Subcutaneous adipose tissue (tissue), 4 donors: ENCODE data around the gene FXYD4. TPM values are rescaled to one million over a fixed set of nuclear protein-coding genes. Genes with fewer than 3 reads are reported as not detected.

Source experiments
- total RNA-seq, 4 donors: library from RNA; depleted of rRNA; stranded (reverse); fragments of >200 nt; gene quantifications; one replicate each; pipeline ENCODE4 v1.1.0, GENCODE V29; 2016
- TF ChIP-seq, protein P1 (sequence below): fragments of 450-650 bp; IDR thresholded peaks from one replicate; pipeline ENCODE4 v1.5.1; 2016; ENCODE audit warnings: low read depth, mild to moderate bottlenecking, control low read depth, antibody characterized with exemption, moderate library complexity

The FXYD4 gene
- total RNA-seq, 4 donors from 2014 or later, result not detected

DNA sequence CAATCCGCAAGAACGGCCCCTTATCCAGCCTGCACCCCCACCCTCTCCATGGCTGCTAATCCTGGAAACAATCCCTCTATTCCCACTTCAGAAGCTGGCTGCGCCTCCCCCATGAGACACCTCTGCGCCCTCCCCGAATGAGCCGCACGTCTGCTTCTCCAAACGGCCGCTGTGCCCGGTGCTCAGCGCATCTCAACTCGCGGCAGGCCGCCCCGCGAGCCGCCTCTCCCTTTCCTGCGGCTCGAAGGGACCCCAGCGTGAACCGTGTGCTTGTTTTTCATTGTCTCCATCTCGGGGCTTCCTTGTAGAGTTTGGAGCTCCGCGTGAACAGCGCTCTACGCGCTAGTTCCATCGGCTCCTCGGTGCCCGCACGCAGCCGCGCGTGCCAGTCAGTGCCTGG lies 20.8 kb upstream of the FXYD4 start:
- TF ChIP-seq, protein P1, sequence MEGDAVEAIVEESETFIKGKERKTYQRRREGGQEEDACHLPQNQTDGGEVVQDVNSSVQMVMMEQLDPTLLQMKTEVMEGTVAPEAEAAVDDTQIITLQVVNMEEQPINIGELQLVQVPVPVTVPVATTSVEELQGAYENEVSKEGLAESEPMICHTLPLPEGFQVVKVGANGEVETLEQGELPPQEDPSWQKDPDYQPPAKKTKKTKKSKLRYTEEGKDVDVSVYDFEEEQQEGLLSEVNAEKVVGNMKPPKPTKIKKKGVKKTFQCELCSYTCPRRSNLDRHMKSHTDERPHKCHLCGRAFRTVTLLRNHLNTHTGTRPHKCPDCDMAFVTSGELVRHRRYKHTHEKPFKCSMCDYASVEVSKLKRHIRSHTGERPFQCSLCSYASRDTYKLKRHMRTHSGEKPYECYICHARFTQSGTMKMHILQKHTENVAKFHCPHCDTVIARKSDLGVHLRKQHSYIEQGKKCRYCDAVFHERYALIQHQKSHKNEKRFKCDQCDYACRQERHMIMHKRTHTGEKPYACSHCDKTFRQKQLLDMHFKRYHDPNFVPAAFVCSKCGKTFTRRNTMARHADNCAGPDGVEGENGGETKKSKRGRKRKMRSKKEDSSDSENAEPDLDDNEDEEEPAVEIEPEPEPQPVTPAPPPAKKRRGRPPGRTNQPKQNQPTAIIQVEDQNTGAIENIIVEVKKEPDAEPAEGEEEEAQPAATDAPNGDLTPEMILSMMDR, result no peak

DNA sequence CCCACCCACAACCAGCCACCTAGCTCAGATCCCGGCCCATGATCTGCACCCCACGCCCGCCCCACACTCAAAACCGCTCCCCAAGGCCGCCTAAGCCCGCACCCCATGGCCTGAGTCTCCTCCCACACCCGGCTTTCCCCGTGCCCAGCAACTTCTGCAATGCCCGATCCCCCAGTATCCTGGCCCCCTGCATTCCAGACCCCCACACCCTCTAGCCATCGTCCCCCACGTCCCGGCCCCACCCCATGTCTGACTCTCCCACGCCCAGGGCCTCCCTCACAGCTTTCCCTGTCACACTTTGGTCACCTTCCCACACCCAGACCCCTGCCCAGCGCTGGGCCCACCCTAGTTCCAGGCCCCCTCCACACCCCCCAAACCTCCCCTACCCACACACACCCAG lies 20.1 kb upstream of the FXYD4 start:
- TF ChIP-seq, protein P1, result no peak

DNA sequence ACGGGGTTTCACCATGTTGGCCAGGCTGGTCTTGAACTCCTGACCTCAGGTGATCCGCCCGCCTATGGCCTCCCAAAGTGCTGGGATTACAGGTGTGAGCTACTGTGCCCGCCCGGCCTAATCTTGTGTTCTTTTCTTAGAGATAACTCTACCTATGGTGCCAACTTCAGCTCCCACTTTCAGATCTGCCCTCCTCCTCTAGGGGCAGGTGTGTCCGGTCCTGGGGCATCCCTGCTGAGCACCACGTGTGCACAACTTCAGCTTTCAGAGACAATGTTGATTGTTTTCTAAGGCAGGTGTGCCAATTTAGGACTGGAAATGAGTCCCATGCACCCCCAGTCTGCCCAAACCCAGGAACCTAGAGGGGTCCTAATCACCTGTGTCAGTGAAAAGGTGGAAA lies 18.5 kb upstream of the FXYD4 start:
- TF ChIP-seq, protein P1, result no peak

DNA sequence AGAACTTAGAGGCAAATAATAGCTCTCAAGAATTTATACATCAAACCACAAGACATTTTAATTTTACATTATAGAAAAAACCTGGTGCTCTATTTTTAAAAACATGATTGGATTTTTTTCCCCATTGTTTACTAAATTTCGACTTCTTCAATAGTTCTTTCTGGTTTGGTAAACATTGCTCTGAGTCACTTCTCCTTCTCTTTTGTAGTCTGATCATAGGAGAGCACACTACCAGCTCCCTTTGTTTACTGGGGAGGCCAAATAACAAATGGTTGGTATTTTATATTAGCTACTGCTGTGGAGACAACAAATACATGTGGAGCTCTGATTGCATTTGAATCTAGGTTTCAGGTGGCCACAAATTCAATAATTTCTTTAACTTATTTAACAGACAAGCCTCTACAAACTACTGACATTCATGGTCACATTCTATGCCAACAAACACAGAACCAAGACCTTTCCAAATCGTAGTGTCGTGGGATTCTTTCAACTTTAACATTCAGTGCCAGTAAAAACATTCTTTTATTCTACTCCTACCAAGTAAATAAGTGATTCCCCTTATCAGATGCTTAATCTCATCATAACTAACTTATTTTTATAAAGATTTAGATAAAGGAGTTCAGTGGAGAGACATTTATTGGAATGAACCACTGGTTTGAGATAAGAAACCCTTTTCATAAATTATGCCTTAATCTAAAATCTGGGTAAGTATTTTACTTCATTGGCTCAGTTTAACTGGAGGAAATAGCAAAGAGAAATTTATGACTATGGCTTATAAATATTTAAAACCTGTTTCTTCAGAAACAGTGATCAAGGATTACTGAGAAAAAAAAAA lies 17.7 kb upstream of the FXYD4 start:
- TF ChIP-seq, protein P1, result no peak

DNA sequence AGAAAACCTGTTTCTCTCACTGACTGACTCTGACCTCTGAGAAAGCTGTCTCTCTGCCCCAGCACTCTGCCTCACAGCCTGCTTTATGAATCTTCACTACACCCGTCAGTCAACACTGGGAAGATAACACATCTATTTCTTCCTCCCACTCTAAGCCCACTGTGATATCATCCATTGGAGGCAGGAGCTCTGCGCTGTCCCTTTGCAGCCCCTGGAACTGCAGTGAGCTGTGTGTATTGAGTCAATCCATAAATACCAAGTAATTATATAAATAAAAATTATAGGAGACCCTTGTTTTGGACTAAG lies 17.2 kb upstream of the FXYD4 start:
- TF ChIP-seq, protein P1, result no peak

DNA sequence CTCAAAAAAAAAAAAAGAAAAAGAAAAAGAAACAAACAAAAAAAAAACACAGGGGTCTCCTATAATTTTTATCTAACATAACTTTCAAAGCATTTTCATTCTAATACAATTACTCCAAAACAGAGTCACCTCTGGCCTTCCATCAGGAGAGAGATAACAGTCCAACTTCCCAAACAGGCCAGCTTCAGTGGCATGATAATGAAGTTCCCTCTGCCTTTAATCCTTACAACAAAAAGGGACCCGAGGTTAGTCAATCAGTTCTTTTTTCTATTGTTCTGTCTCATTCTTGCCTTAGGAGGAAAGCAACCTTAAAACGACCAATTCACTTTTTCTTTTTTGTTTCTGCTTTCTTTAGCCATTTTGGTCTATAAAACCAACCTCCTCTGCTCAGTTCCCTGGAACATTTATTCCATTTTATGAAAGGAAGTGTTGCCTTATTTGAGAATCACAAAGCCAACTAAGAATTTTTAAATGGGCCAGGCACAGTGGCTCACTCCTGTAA lies 16.5 kb upstream of the FXYD4 start:
- TF ChIP-seq, protein P1, result no peak

DNA sequence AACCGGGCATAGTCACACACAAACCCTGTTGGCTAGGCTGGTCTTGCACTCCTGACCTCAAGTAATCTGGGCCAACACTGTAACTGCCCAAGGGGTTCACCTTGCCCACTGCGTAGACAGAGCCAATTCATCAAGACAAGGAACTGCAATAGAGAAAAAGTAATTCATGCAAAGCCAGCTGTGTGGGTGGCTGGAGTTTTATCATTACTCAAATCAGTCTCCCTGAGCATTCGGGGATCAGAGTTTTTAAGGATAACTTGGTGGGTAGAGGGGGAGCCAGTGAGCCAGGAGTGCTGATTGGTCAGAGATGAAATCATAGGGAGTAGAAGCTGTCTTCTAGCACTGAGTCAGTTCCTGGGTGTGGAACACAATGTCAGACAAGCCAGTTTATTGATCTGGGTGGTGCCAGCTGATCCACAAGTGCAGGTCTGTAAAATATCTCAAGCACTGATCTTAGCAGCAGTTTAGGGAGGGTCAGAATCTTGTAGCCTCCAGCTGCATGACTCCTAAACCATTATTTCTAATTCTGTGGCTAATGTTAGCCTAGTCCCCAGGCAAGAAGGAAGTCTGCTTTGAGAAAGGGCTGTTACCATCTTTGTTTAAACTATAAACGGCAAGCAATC lies 15.6 kb upstream of the FXYD4 start:
- TF ChIP-seq, protein P1, result no peak
